GM12892 (cell line): Measurements from ENCODE around the gene KLF1. TPM values are rescaled to one million over a fixed set of nuclear protein-coding genes. Genes with fewer than 3 reads are reported as not detected.
"Not testable (repeated sequence)": the region's sequence is repeated elsewhere in the genome, so short reads cannot be mapped to it uniquely, and the experiment has no call there.

Source experiments
- DNase-seq: peaks from one replicate; pipeline ENCODE4 v3.0.0; 2011; ENCODE audit not compliant: insufficient read length
- FAIRE-seq: peaks from 2 replicates; lab custom pipeline; 2011; peaks lifted over from hg19 to GRCh38; lab: Jason Lieb, UNC
- POLR2A ChIP-seq: IDR thresholded peaks from 2 replicates; pipeline ENCODE4 v1.6.1; 2011; ENCODE audit warnings: low read depth, low read length, control low read depth
- POLR2AphosphoS5 ChIP-seq: IDR thresholded peaks from 2 replicates; pipeline ENCODE4 v1.6.1; 2011; ENCODE audit warnings: low read depth, low read length, control low read depth
- TAF1 ChIP-seq: IDR thresholded peaks from 2 replicates; pipeline ENCODE4 v1.6.1; 2011; ENCODE audit warnings: low read depth, mild to moderate bottlenecking, control low read depth, low read length, borderline replicate concordance
- polyA plus RNA-seq: library from polyadenylated mRNA; unstranded; fragments of >200 nt; gene quantifications from one replicate; pipeline ENCODE4 v1.2.1, GENCODE V29; 2012; ENCODE audit warnings: missing spikeins, inconsistent platforms; ENCODE audit not compliant: missing spikeins

The KLF1 gene
- polyA plus RNA-seq = not detected

GRCh38 chr19:12886969-12887747, at the start of gene KLF1:
Gene KLF1 (minus strand): TSS chr19:12887201. CDS start chr19:12887140, 61 bp downstream.
- FAIRE-seq (no peak), DNase-seq (no peak)
- TF ChIP-seq TAF1 (no peak), POLR2A (no peak), POLR2AphosphoS5 (no peak)

- FAIRE-seq (no peak), DNase-seq (no peak)
- TF ChIP-seq TAF1 (no peak), POLR2A (no peak), POLR2AphosphoS5 (no peak)
Observed at GRCh38 chr19:12936582-12936981, 49.6 kb upstream of the KLF1 start.

- TF ChIP-seq POLR2AphosphoS5 (no peak), POLR2A (no peak), TAF1 (no peak)
- FAIRE-seq (no peak), DNase-seq (no peak)
Observed at GRCh38 chr19:12935071-12935470, 48.1 kb upstream of the KLF1 start.

- DNase-seq (peak; percentile 91), FAIRE-seq (peak; percentile 96)
- TF ChIP-seq POLR2A = peak; percentile 96
- peak; percentile 96 for TF ChIP-seq POLR2AphosphoS5
- peak; percentile 93 for TF ChIP-seq TAF1
Observed at GRCh38 chr19:12933287-12934072, 46.5 kb upstream of the KLF1 start, which contains the start of gene FARSA. Gene FARSA (minus strand): TSS chr19:12933711. CDS start chr19:12933696, 15 bp downstream.

- no peak for FAIRE-seq
- DNase-seq = no peak
- TF ChIP-seq POLR2A (no peak), POLR2AphosphoS5 (no peak), TAF1 (no peak)
Observed at GRCh38 chr19:12932392-12933286, 45.6 kb upstream of the KLF1 start.

GRCh38 chr19:12930002-12930645, 43.1 kb upstream of the KLF1 start:
- FAIRE-seq (no peak), DNase-seq (no peak)
- TF ChIP-seq POLR2A = no peak
- 0 out of 2 replicates have a peak, but pooled peaks have one; percentile 9 for TF ChIP-seq POLR2AphosphoS5

- no peak for FAIRE-seq
- DNase-seq = no peak
- TF ChIP-seq TAF1 (no peak), POLR2A (no peak), POLR2AphosphoS5 (no peak)
Observed at GRCh38 chr19:12924621-12925310, 37.8 kb upstream of the KLF1 start.

GRCh38 chr19:12922959-12923358, 36.0 kb upstream of the KLF1 start:
- DNase-seq (no peak), FAIRE-seq (no peak)
- TF ChIP-seq POLR2AphosphoS5 (no peak), TAF1 (no peak), POLR2A (no peak)

GRCh38 chr19:12921047-12921446, 34.0 kb upstream of the KLF1 start:
- DNase-seq (no peak), FAIRE-seq (no peak)
- TF ChIP-seq POLR2AphosphoS5 (no peak), POLR2A (no peak), TAF1 (no peak)

- FAIRE-seq (no peak), DNase-seq (no peak)
- no peak for TF ChIP-seq TAF1
- no peak for TF ChIP-seq POLR2AphosphoS5
- TF ChIP-seq POLR2A = no peak
Observed at GRCh38 chr19:12918253-12918652, 31.3 kb upstream of the KLF1 start.

- DNase-seq, FAIRE-seq: not testable (repeated sequence)
Observed at GRCh38 chr19:12915860-12916259, 28.9 kb upstream of the KLF1 start.
